GM10248 (cell line): Measurements from ENCODE around the gene KCNMA1.

Experiments
- CTCF ChIA-PET: fragments of 300-600 bp; sonication (Branson Sonifier 250); formaldehyde crosslinking; extraction: SDS; loops from one replicate; lab custom pipeline; 2021; ENCODE audit warnings: antibody characterized with exemption; lab: Yijun Ruan, JAX
- POLR2A ChIA-PET: fragments of 350-650 bp; sonication (Branson Sonifier 250); formaldehyde crosslinking; extraction: SDS; loops from one replicate; lab custom pipeline; 2020; ENCODE audit warnings: antibody characterized with exemption; lab: Yijun Ruan, JAX
- DNase-seq: peaks from one replicate; pipeline ENCODE4 v3.0.0; 2012; ENCODE audit errors: extremely low spot score
- TF ChIP-seq, protein P1 (sequence below): IDR thresholded peaks from 2 replicates; pipeline ENCODE4 v1.5.1; 2012; ENCODE audit warnings: mild to moderate bottlenecking, low read depth; ENCODE audit errors: extremely low read depth, missing control alignments, control extremely low read depth

KCNMA1 gene

GRCh38 chr10:76939933-76940468 is 697.6 kb downstream of the KCNMA1 start:
- TF ChIP-seq, protein P1, sequence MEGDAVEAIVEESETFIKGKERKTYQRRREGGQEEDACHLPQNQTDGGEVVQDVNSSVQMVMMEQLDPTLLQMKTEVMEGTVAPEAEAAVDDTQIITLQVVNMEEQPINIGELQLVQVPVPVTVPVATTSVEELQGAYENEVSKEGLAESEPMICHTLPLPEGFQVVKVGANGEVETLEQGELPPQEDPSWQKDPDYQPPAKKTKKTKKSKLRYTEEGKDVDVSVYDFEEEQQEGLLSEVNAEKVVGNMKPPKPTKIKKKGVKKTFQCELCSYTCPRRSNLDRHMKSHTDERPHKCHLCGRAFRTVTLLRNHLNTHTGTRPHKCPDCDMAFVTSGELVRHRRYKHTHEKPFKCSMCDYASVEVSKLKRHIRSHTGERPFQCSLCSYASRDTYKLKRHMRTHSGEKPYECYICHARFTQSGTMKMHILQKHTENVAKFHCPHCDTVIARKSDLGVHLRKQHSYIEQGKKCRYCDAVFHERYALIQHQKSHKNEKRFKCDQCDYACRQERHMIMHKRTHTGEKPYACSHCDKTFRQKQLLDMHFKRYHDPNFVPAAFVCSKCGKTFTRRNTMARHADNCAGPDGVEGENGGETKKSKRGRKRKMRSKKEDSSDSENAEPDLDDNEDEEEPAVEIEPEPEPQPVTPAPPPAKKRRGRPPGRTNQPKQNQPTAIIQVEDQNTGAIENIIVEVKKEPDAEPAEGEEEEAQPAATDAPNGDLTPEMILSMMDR = no peak
- CTCF ChIA-PET = interaction anchor here (0.9 kb wide), 1 partner anchor 37 kb away, joined by 3 read pairs; no protein-coding TSS in a partner anchor
- POLR2A ChIA-PET = no interaction called here
- no peak for DNase-seq

GRCh38 chr10:76937181-76937600 is 700.4 kb downstream of the KCNMA1 start:
- ChIA-PET POLR2A (no interaction called here), CTCF (interaction anchor here (1.5 kb wide), 1 partner anchor 11 kb away, joined by 4 read pairs; no protein-coding TSS in a partner anchor)
- no peak for DNase-seq
- TF ChIP-seq, protein P1 = no peak

- no peak for DNase-seq
- TF ChIP-seq, protein P1 = no peak
- ChIA-PET CTCF (interaction anchor here (1.2 to 1.5 kb wide), 2 partner anchors 10 to 31 kb away, joined by 3 to 4 read pairs; no protein-coding TSS in a partner anchor), POLR2A (interaction anchor here (0.6 kb wide), 1 partner anchor 940 kb away, joined by 4 read pairs; no protein-coding TSS in a partner anchor)
Observed at GRCh38 chr10:76935941-76936613, 701.5 kb downstream of the KCNMA1 start.

GRCh38 chr10:76928565-76928964 is 709.0 kb downstream of the KCNMA1 start:
- no peak for DNase-seq
- POLR2A ChIA-PET = no interaction called here
- TF ChIP-seq, protein P1 = no peak
- CTCF ChIA-PET = no interaction called here

GRCh38 chr10:76925636-76926405 is 711.8 kb downstream of the KCNMA1 start:
- ChIA-PET POLR2A (no interaction called here), CTCF (interaction anchor here (1.4 kb wide), 1 partner anchor 11 kb away, joined by 4 read pairs; no protein-coding TSS in a partner anchor)
- TF ChIP-seq, protein P1 = no peak
- no peak for DNase-seq

GRCh38 chr10:76922666-76923065 is 714.9 kb downstream of the KCNMA1 start:
- TF ChIP-seq, protein P1 = no peak
- DNase-seq = no peak
- POLR2A ChIA-PET = no interaction called here
- CTCF ChIA-PET = interaction anchor here (1.3 kb wide), 1 partner anchor 10 kb away, joined by 3 read pairs; no protein-coding TSS in a partner anchor
